DMS114 treated with DMSO at 0.1 percent for 48 hours (cell line): Measurements from ENCODE around the gene ADPRS.

Experiments used
- DNase-seq: peaks from one replicate; lab custom pipeline; 2025; ENCODE audit not compliant: unreplicated experiment; lab: John Stamatoyannopoulos, UW

ADPRS gene

DNA sequence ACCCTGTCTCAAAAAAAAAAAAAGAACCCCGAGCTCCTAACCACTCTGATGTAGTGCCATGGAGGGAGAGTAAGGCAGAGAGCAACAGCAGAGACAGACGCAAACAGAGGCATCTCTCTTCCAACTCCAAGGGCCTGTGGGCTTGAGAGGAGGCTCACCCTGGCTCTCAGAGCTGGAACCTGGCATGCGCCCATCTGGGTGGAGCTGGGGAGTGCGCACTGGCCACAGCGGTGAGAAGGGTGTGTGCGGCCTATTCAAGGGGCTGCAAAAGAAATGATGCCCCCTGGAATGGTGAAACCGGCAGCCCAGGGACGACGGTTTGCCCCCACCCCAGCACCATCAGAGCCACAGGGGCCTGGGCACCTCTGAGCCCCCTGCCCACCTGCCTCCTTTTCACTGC, 18.7 kb downstream of the ADPRS start:
- no peak for DNase-seq

GRCh38 chr1:36108314-36108713, 19.6 kb downstream of the ADPRS start:
- DNase-seq, result no peak

DNA sequence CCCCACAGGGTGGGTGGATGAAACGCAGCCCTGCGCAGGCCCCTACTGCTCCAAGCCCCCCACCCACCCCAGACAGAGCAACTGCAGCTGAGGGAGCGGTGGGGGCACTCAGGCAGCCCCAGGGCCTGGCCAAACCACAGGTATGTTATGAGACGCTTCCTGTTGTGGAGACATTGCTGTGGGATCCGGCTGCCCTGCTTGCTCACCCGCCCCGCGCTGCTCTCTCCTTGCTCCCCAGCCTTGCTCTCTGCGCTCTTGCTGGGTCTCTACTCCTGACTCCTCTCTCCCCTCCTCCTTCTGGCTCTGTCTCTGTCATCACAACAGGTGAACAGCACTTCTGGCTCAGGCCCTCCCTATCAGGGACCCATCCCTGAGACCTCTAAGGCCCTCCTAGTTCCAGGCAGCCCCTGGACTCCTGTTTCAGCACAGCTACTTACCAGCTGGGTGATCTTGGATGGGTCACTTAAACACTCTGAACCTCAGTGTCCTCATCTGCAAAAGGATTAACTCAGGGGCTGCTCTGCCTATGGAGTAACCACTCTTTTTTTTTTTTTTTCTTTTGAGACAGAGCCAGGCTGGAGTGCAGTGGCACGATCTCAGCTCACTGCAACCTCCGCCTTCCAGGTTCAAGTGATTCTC, 20.5 kb downstream of the ADPRS start:
- DNase-seq, result no peak

GRCh38 chr1:36111151-36111550, 22.5 kb downstream of the ADPRS start:
- no peak for DNase-seq

DNA sequence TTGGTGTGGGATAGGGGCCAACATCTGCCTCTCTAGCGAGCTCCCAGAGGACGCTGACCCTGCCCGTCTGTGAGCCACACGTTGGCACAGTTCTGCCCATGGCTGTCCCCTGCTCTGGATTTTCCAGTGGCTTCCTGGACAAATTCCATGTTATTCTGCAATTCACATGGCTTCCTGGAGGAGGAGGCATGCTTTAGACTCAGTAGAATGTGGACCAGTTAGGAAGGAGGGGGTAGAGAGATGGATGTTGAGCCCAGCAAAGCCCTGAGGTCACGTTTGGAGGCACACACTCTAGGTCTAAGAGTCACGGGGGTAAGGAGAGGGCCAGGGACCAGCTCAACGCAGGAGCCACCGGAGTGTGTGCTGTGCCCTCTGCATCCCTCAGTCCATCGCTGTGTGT, 24.1 kb downstream of the ADPRS start:
- no peak for DNase-seq

- DNase-seq, result no peak
Observed at GRCh38 chr1:36114371-36114770, 25.7 kb downstream of the ADPRS start.

- DNase-seq, result no peak
Observed at GRCh38 chr1:36115200-36115669, 26.5 kb downstream of the ADPRS start.

DNA sequence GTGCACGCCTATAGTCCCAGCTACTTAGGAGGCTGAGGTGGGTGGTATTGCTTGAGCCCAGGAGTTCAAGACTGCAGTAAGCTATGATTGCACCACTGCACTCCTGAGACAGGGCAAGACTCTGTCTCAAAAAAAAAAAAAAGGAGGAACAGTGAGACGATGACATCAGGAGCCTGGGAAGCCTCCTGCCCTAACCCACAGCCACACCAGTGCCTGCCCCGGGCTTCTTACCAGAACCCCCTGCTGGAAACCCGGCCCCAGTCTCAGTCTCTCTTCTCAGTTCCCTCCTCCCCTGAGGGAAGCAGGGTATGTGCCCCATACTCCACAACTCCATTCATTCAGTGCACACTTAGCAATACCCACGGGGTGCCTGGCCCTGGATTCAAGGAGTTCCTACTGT, 27.2 kb downstream of the ADPRS start:
- no peak for DNase-seq

GRCh38 chr1:36116901-36117300, 28.2 kb downstream of the ADPRS start:
- no peak for DNase-seq

- no peak for DNase-seq
Observed at GRCh38 chr1:36118447-36119204, 29.9 kb downstream of the ADPRS start.

DNA sequence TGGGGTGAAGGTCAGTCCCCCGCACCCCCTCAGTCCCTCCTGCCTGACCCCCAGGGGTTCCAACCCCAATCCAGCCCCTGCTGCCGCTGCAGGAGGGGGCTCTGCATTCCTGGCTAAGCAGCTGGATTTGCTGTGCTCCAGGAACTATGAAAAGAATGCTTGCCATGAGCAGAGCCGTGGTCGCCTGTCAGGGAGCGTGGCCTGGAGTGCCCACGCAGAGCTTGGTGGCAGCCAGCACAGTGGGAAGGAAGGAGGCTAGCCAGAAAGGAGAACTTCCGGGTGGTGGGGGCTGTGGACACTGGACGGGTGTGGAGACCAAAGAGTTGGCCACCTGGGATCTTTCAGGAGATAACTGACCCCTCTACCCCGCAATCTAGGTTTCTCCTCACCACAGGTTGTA, 30.8 kb downstream of the ADPRS start:
- DNase-seq, result no peak

DNA sequence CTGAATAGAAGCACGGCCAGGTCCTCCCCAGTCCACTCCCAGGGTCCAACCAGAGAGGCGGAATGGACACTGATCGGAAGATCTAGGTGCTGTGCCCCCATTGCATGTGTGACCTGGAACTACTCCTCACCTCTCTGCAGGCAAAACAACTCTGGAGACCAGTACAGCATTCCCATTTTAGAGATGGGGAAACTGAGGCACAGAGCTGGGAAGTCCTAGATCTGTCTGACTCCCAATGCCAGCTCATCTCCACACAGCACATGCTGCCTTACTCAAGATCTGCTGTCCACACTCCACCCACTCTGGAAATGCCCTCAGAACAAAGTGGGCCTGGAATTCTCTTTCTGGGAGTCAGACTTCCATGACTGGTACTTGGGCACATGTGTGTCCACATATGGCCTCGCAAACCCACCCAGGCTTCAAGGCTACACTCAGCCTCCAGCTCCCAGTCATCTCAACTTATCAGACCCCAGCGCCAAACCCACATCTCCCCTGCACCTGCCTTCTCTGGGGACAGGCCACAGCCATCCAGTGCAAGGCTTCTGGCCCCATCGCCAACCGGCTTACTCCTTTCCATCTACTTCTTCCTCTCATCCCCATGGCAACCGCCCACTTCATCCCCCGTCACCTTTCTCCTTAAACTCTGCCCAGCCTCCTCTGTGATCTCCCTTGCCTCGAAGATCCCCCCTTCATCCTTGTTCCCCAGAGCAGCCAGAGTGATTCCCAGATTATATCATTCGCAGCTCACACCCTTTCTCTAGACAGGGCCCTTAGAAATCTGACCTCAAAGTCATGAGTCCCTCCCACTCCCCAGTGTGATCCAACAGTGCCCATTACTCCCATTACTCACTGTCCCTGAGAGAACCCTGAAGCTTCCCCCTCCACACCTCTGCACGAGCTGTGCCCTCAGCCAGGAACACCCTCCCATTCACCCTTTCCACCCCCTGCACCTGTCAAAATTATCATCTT, 33.7 kb downstream of the ADPRS start:
- DNase-seq, result no peak

- DNase-seq, result no peak
Observed at GRCh38 chr1:36123356-36123755, 34.7 kb downstream of the ADPRS start.

DNA sequence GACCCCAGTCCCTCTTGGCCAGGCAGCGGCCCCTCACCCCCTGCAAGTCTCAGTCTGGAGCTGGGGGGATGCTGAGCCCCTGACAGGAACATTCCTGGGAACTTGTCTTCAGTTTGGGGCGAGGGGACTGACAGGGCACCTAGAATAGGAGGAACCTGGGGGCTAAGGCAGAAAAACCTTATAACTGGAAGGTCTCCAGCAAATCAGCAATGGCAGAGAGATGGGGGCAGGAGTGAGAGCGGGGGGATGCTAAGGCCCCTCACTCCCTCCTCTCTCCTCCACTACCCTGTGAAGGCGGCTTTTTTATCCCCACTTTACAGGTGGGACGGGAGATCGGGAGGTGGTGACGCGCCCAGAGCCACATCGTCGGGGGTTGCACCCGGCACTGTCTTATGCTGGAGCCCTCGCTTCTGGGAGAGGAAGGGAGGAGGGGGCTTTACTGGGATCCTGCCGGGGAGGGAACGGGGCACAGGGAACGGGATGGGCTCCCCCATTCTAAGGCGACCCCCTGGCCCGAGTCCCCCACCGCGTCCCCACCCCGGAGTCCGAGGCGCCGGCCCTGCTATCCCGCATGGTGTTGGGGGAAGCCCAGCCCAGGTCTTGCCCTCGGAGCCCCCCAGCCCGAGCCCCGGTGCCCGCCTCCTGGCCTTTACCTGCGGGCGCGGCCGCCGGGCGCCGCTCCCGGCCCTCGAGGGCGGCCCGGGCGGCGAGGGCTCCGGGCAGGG, 35.9 kb downstream of the ADPRS start:
- DNase-seq, result no peak

GRCh38 chr1:36125129-36125991, 36.7 kb downstream of the ADPRS start, which contains the start of gene COL8A2:
Gene COL8A2 (minus strand): TSS chr1:36125222. CDS start chr1:36100242, 24,980 bp downstream.
- DNase-seq, result no peak

- DNase-seq, result no peak
Observed at GRCh38 chr1:36126005-36126716, 37.5 kb downstream of the ADPRS start.

DNA sequence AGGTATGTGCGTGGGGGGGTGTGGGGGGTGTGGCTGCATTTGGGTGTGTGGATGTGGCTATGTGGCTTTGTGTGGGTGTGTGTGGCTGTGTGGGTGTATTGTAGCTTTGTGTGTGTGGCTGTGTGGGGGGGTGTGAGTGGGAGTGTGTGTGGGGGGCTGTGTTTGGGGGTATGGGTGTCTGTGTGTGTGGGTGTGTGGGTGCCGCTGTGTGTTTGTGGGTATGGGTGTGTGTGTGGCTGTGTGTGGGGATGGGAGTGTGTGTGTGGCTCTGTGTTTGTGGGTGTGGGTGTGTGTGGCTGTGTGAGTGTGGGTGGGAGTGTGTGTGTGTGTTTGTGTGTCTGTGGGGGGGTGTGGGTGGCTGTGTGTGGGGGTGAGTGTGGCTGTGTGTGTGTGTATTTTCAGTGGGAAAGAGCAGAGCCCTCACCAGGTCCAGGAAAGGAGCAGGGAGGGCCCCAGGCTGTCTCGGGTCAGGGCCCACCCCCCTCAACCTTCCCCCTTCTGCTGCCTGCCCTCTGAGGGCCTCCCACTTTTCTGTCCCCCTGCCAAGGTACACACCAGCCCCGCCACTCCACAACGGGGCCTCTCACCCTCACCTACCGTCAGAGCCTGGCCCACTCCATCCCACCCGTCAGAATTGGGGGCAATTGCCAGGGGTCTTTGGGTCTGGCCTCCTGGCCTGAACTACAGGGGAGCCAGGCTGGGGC, 38.3 kb downstream of the ADPRS start:
- DNase-seq, result no peak

DNA sequence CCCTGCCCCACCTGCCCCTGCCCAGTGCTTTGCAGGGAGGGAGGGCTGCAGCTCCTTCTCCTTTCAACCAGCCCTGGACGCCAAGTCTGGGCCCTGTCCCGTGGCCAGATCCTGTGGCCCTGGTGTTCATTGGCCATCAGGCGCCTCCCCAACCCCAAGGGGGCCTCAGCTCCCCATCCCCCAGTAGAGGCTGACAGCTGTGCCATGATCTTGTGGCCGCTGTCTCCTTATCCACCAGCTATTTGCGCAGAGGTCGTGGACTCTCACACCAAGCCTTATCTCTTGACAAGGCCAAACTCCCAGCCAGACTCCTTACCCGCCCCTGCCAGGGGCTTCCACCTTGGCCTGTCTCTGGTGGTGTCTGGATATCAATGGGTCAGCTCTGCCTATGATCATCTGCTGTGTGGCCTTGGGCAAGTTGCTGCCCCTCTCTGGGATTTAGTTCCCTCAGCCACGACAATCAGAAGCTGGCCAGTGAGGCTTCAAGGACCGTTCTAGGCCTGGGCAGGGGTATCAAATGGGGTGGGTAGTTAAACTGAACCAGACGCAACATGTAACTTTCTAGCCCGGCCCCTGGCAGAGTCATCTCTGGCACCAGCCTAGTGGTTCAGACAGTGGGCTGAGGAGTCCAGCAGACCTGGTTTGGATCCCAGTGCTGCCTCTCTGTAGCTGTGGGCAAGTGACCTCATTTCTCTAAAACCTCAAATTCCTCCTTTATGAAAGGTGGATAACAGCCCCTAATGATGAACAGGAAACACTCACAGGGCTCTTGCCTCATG, 39.6 kb downstream of the ADPRS start:
- no peak for DNase-seq
